GM19395 (cell line): ENCODE results near the gene RTN4RL1.

Experiments used
- ATAC-seq: cut with Tn5 transposase; IDR thresholded peaks from one replicate; pipeline ENCODE4 v1.9.1; 2021; ENCODE audit warnings: mild to moderate bottlenecking, moderate library complexity; ENCODE audit not compliant: unreplicated experiment

The RTN4RL1 gene

GRCh38 chr17:1956134-1956533 is 69.0 kb downstream of the RTN4RL1 start:
- no peak for ATAC-seq

DNA sequence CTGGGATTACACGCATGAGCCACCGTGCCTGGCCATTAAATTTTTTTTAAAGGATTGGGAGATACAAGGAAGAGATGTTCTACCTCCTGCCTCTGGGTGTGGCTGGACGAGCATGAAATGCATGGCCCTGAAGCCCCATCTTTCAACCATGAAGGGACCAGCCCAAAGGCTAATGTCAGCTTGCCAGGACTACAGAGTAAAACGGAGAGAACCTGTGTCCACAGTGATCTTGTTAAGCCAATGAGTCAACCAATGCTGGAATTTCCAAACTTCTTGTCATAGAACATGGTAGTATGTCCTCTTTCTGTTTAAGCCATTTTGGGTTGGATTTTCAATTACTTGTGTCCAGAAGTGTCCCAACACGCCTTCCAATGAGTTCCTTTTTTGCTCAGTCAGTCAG is 71.3 kb downstream of the RTN4RL1 start:
- ATAC-seq: no peak

- ATAC-seq: no peak
These were observed 73.2 kb downstream of the RTN4RL1 start for GRCh38 chr17:1951920-1952319.

- no peak for ATAC-seq
These were observed 75.4 kb downstream of the RTN4RL1 start for GRCh38 chr17:1949754-1950153.

DNA sequence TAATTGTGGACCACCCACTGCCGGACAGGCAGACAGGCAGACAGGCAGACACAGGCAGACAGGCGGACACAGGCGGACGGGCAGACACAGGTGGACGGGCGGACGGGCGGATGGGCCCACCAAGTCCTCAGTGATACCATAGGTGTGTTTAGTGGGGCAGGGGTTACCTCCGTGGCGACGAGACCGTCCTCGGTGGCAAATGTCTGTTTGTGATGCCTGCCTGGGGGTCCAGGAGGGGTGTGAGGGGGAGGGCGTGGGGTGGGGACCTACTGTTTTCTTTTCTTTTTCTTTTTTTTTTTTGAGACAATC is 76.7 kb downstream of the RTN4RL1 start:
- ATAC-seq: no peak

DNA sequence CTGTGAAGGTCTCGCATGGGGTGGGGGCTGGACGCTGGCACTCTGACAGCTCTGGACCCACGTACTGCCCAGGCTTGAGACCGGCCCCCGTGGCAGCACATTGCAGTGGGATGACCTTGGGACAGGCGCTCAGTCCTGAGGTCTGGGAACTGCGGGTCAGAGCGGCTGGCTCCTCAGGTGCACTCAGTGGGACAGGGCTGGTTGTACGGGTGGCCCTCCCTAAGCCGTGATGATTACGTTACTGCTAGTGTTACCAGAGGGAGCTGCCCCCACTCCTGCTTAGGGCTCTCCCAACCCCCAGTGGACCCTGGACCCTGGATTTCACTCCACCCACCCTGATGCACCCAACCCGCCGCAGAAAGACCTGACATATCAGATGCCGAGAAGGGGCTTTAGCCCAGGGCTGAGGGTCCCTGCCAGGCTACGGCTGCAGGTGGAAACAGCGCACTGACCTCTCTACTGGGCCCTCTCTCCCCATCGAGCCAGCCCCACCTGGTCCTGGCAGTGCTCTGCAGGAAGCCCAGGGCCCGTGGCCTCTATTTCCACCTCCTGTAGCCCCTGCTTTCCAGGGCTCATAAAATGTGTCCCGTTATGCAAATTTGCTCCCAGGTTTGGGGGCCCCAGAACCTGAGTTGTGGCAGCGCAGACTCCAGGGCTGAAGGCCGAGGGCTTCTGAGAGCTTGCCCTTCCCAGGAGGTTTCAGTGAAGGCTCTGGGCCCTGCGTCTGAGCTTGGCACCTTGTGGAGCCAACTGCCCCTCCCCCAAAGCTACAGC is 77.2 kb downstream of the RTN4RL1 start:
- ATAC-seq: no peak

GRCh38 chr17:1947229-1947742 is 77.8 kb downstream of the RTN4RL1 start:
- no peak for ATAC-seq

- no peak for ATAC-seq
These were observed 78.9 kb downstream of the RTN4RL1 start for GRCh38 chr17:1946021-1946932.

DNA sequence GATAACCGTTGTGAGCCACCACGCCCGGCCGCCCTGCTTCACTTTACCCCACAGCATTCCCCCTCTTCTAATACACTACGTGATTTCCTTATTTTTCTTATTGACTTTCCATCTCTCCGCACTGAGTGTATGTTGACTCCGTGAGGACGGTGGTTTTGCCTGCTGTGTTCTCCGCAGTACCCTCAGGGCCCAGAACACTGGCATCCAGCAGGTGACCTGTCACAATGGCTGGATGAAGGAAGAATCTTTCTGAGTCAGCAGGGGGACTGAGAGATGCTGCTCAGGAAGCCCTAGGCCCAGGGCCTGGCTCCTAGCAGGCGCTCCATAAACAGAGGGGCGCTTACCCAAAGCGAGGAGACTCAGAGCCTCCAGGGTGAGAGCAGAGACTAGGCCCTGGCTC is 79.5 kb downstream of the RTN4RL1 start:
- ATAC-seq: no peak

DNA sequence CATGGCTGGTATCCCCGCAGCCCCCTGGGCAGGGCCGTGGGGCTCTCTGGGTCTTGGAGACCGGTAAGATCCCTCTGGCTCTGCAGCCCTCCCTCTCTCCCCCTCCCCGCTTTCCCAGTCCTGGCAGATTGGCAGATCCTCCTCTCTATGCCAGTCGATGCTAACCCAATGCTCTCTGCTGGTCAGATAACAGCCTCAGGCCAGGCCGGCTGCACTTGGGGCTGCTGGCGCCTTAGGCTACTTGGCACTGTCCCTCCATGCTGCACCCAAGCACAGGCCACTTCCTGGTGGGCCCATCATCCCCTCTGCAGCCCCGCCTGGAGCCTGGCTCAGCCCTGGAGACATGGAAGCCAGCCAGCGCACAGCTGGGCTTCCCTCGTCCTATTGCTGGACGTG is 81.7 kb downstream of the RTN4RL1 start:
- no peak for ATAC-seq

- no peak for ATAC-seq
These were observed 82.3 kb downstream of the RTN4RL1 start for GRCh38 chr17:1942666-1943435.

- no peak for ATAC-seq
These were observed 83.1 kb downstream of the RTN4RL1 start for GRCh38 chr17:1942066-1942365.

DNA sequence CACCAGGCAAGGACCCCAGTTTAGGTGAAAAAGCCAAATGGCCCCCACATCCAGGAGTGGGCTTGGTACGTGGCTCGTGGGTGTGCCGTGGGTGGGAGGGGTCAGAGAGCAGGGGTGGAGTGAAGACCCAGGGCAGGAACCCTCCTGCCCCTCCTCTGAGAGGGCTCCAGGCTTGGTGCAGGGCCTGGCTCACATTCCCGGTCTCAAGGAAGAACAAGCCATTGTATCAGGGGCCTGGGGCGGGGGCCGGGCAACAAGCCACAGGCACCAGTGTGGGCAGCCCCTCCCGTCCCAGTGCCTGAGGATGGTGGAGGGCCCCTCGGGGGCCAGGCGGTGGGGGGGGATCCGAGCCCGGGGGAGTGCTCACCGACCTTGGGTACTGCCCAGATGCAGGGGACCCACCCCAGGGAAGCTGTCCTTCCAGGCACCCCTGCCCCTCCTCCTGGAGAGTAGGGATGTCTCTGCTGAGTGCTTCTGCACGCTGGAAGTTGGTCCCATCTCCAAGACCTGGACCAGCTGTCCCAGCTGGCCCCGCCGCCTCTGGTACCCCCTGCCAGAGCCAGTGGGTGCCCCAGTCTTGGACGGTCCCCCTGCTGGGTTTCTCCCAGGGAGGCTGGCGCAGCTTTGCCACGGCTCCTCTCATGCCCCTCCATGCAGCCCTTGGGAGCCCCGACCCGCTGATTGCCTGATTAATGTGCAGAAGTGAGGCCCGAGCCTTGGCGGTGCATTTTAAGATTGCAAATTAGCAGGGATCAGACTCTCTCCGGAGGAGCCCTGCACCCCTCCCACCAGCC is 83.7 kb downstream of the RTN4RL1 start:
- ATAC-seq: no peak

DNA sequence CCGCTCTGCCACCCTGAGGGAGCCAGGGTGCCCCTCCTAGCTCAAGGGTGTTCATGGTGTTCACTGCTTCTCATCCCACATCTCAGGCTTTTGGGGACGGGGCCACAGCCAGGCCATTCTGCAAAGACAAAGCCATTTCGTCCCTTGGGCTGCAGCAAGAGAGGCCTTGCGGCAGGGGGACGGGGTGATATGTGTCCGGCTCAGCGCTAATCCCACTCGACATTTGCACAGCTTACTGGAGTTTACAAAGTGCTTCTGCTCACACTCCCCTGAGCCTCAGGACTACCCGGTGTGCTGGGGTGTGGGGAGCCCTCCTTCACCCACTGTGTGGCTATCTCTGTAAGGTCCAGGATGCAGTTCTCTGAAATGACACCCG is 84.3 kb downstream of the RTN4RL1 start:
- ATAC-seq: no peak

- ATAC-seq: no peak
These were observed 84.9 kb downstream of the RTN4RL1 start for GRCh38 chr17:1939981-1940809.

- no peak for ATAC-seq
These were observed 87.7 kb downstream of the RTN4RL1 start for GRCh38 chr17:1937461-1937860.

DNA sequence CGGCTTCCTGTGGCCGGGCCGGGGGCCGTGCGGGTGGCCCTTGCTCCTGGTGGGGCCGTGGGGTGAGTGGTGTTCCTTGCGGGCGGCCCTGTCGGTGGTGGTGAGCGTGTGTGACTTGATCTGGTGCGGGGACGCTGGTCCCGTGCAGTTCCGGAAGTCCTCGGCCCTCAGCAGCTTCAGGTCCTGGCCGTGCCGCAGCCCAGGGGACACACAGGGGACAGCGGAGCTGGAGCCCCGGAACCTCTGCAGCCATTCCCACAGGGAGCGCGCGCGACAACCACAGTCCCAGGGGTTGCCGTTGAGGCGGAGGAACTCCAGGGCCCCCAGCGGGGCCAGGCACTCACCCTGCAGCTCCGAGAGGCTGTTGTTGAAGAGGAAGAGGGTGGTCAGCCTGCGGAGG is 88.4 kb downstream of the RTN4RL1 start:
- ATAC-seq: no peak

- no peak for ATAC-seq
These were observed 90.2 kb downstream of the RTN4RL1 start for GRCh38 chr17:1934901-1935300.

- ATAC-seq: no peak
These were observed 91.0 kb downstream of the RTN4RL1 start for GRCh38 chr17:1933875-1934715.
